GM23338 (cell line): ENCODE measurements around the gene NSMCE1. TPM values are rescaled to one million over a fixed set of nuclear protein-coding genes. Genes with fewer than 3 reads are reported as not detected.

Source experiments
- ATAC-seq: fragments of 200-7000 bp; cut with Tn5 transposase; 3 replicates; pipeline ENCODE4 v1.9.1; 2020
- DNase-seq: peaks from one replicate; pipeline ENCODE4 v3.0.0-alpha.2; 2015; ENCODE audit warnings: low spot score
- H2AFZ ChIP-seq: fragments of 200-600 bp; sonication (generic); 2 replicates; pipeline ENCODE4 v1.8.0; 2016; ENCODE audit warnings: antibody characterized with exemption, mild to moderate bottlenecking, moderate library complexity
- H3F3A ChIP-seq: fragments of 200-600 bp; sonication (generic); replicated peaks from 2 replicates; pipeline ENCODE4 v1.8.0; 2017; ENCODE audit warnings: antibody characterized with exemption, mixed run types, low read depth
- H3K27ac ChIP-seq: fragments of 200-600 bp; sonication (generic); 2 replicates; pipeline ENCODE4 v1.6.1; 2016; ENCODE audit warnings: low read depth
- H3K27me3 ChIP-seq: fragments of 200-600 bp; sonication (generic); 2 replicates; pipeline ENCODE4 v1.8.0; 2016; ENCODE audit warnings: mild to moderate bottlenecking, mixed run types, moderate library complexity; ENCODE audit not compliant: insufficient read depth
- H3K36me3 ChIP-seq: fragments of 200-600 bp; sonication (generic); 2 replicates; pipeline ENCODE4 v1.8.0; 2016; ENCODE audit warnings: mild to moderate bottlenecking; ENCODE audit not compliant: insufficient read depth
- H3K4me1 ChIP-seq: fragments of 200-600 bp; sonication (generic); 2 replicates; pipeline ENCODE4 v1.8.0; 2016; ENCODE audit warnings: mild to moderate bottlenecking, moderate library complexity; ENCODE audit not compliant: insufficient read depth
- H3K4me2 ChIP-seq: fragments of 200-600 bp; sonication (generic); 2 replicates; pipeline ENCODE4 v1.7.1; 2017; ENCODE audit warnings: mixed run types
- H3K4me3 ChIP-seq: fragments of 200-600 bp; sonication (generic); 2 replicates; pipeline ENCODE4 v1.6.1; 2016; ENCODE audit warnings: mixed run types
- H3K79me2 ChIP-seq: fragments of 200-600 bp; sonication (generic); replicated peaks from 2 replicates; pipeline ENCODE4 v1.8.0; 2017; ENCODE audit warnings: mild to moderate bottlenecking; ENCODE audit not compliant: insufficient read depth
- H3K9me2 ChIP-seq: fragments of 200-600 bp; sonication (generic); 2 replicates; pipeline ENCODE4 v1.8.0; 2017; ENCODE audit not compliant: insufficient read depth
- H4K20me1 ChIP-seq: fragments of 200-600 bp; sonication (generic); replicated peaks from 2 replicates; pipeline ENCODE4 v1.8.0; 2017; ENCODE audit warnings: mild to moderate bottlenecking; ENCODE audit not compliant: insufficient read depth
- H3K27ac Mint-ChIP-seq: 2 replicates; pipeline ENCODE4 v1.8.0; 2020; ENCODE audit warnings: inconsistent platforms, mild to moderate bottlenecking, moderate library complexity, mixed read lengths
- H3K27me3 Mint-ChIP-seq: 3 replicates; pipeline ENCODE4 v1.8.0; 2022; ENCODE audit warnings: low read depth, mild to moderate bottlenecking, moderate library complexity, mixed read lengths, inconsistent platforms; ENCODE audit not compliant: insufficient read depth, poor library complexity
- H3K36me3 Mint-ChIP-seq: 3 replicates; pipeline ENCODE4 v1.8.0; 2021; ENCODE audit warnings: low read depth, mild to moderate bottlenecking, inconsistent platforms, moderate library complexity, mixed read lengths
- H3K4me1 Mint-ChIP-seq: 3 replicates; pipeline ENCODE4 v1.8.0; 2020; ENCODE audit warnings: mild to moderate bottlenecking, inconsistent platforms, mixed read lengths
- H3K4me3 Mint-ChIP-seq: 3 replicates; pipeline ENCODE4 v1.8.0; 2021; ENCODE audit warnings: moderate library complexity, mild to moderate bottlenecking, inconsistent platforms, mixed read lengths
- H3K9me3 Mint-ChIP-seq: 3 replicates; pipeline ENCODE4 v1.8.0; 2020; ENCODE audit warnings: moderate library complexity, mild to moderate bottlenecking, inconsistent platforms, mixed read lengths
- ETS1 ChIP-seq: IDR thresholded peaks from 2 replicates; pipeline ENCODE4 v1.6.1; 2016; ENCODE audit warnings: antibody characterized with exemption
- EZH2 ChIP-seq: fragments of 200-600 bp; sonication (generic); IDR thresholded peaks from one replicate; pipeline ENCODE4 v1.8.0; 2017; ENCODE audit warnings: antibody characterized with exemption, mild to moderate bottlenecking, low read depth; ENCODE audit not compliant: unreplicated experiment
- EZH2phosphoT487 ChIP-seq: fragments of 200-600 bp; sonication (generic); IDR thresholded peaks from one replicate; pipeline ENCODE4 v1.8.1; 2018; ENCODE audit warnings: antibody characterized with exemption; ENCODE audit not compliant: unreplicated experiment
- JUNB ChIP-seq: IDR thresholded peaks from one replicate; pipeline ENCODE4 v1.6.1; 2016; ENCODE audit warnings: antibody characterized with exemption; ENCODE audit not compliant: unreplicated experiment
- NANOG ChIP-seq: IDR thresholded peaks from 2 replicates; pipeline ENCODE4 v1.6.1; 2016; ENCODE audit warnings: antibody characterized with exemption, borderline replicate concordance
- ZNF331 ChIP-seq: fragments of 250-450 bp; sonication (Bioruptor Pico); IDR thresholded peaks from 2 replicates; pipeline ENCODE4 v1.5.0; 2020; ENCODE audit warnings: low read depth, mild to moderate bottlenecking, moderate library complexity
- ZNF462 ChIP-seq: fragments of 250-450 bp; sonication (Bioruptor Pico); IDR thresholded peaks from 2 replicates; pipeline ENCODE4 v1.5.0; 2020; ENCODE audit warnings: mild to moderate bottlenecking, moderate library complexity
- polyA plus RNA-seq: library from polyadenylated mRNA; unstranded; fragments of >200 nt; fragmentation: Nextera tagmentation; extraction: Ambion mirVana; gene quantifications from 2 replicates; pipeline ENCODE4 v1.2.1, GENCODE V29; 2016
- total RNA-seq: library from RNA; depleted of rRNA; stranded (reverse); fragments of >200 nt; shearing (Covaris generic); gene quantifications from 2 replicates; pipeline ENCODE4 v1.2.3, GENCODE V29; 2014
- TF ChIP-seq, protein P1 (sequence below): IDR thresholded peaks from one replicate; pipeline ENCODE4 v1.6.1; 2018; ENCODE audit warnings: antibody characterized with exemption; ENCODE audit not compliant: unreplicated experiment
- TF ChIP-seq, protein P2 (sequence below), 2 experiments: fragments of 200-600 bp in 1 of 2; sonication (generic) in 1 of 2; conservative IDR thresholded peaks; 2 replicates each; pipeline versions ENCODE4 v1.5.1 to v1.6.1; 2016 to 2017; ENCODE audit warnings: antibody characterized with exemption in 2 of 2, low read depth in 2 of 2, mild to moderate bottlenecking in 2 of 2, moderate library complexity in 1 of 2

NSMCE1 gene
- total and polyA plus RNA-seq, 2 experiments from 2014 or later, result 30.6 to 50.8 TPM

- H3K36me3 ChIP-seq, result no peaks in the 10 kb centered on the region
- no peaks in the 10 kb centered on the region for H3K79me2 ChIP-seq
- ATAC-seq, result no peak
- no peak overlapping the region for H3K4me3 ChIP-seq
- H3K27ac Mint-ChIP-seq, result no peak overlapping the region
- H3K4me1 ChIP-seq, result peaks cover 12% of the 10 kb centered on the region
- H3K4me2 ChIP-seq, result no peak overlapping the region
- no peaks in the 10 kb centered on the region for H3K9me3 Mint-ChIP-seq
- no peaks in the 10 kb centered on the region for H3F3A ChIP-seq
- peaks cover 8% of the 10 kb centered on the region; the same call in 2 of the 3 replicates for H3K4me1 Mint-ChIP-seq
- H3K9me2 ChIP-seq, result peaks cover 8% of the 10 kb centered on the region; the same call in 1 of the 2 replicates
- no peak overlapping the region for H2AFZ ChIP-seq
- H3K36me3 Mint-ChIP-seq, result no peaks in the 10 kb centered on the region
- no peak for DNase-seq
- H3K27ac ChIP-seq, result no peak overlapping the region
- no peaks in the 10 kb centered on the region; the same call in 1 of the 2 replicates for H4K20me1 ChIP-seq
- no peaks in the 10 kb centered on the region for H3K27me3 Mint-ChIP-seq
- TF ChIP-seq, protein P1, sequence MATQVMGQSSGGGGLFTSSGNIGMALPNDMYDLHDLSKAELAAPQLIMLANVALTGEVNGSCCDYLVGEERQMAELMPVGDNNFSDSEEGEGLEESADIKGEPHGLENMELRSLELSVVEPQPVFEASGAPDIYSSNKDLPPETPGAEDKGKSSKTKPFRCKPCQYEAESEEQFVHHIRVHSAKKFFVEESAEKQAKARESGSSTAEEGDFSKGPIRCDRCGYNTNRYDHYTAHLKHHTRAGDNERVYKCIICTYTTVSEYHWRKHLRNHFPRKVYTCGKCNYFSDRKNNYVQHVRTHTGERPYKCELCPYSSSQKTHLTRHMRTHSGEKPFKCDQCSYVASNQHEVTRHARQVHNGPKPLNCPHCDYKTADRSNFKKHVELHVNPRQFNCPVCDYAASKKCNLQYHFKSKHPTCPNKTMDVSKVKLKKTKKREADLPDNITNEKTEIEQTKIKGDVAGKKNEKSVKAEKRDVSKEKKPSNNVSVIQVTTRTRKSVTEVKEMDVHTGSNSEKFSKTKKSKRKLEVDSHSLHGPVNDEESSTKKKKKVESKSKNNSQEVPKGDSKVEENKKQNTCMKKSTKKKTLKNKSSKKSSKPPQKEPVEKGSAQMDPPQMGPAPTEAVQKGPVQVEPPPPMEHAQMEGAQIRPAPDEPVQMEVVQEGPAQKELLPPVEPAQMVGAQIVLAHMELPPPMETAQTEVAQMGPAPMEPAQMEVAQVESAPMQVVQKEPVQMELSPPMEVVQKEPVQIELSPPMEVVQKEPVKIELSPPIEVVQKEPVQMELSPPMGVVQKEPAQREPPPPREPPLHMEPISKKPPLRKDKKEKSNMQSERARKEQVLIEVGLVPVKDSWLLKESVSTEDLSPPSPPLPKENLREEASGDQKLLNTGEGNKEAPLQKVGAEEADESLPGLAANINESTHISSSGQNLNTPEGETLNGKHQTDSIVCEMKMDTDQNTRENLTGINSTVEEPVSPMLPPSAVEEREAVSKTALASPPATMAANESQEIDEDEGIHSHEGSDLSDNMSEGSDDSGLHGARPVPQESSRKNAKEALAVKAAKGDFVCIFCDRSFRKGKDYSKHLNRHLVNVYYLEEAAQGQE, result no peak
- no peak for TF ChIP-seq ETS1
- TF ChIP-seq EZH2, result no peak
- TF ChIP-seq ZNF331, result no peak
- TF ChIP-seq JUNB, result no peak
- TF ChIP-seq ZNF462, result no peak
- no peak for TF ChIP-seq EZH2phosphoT487
- no peak for TF ChIP-seq NANOG
- TF ChIP-seq, protein P2, sequence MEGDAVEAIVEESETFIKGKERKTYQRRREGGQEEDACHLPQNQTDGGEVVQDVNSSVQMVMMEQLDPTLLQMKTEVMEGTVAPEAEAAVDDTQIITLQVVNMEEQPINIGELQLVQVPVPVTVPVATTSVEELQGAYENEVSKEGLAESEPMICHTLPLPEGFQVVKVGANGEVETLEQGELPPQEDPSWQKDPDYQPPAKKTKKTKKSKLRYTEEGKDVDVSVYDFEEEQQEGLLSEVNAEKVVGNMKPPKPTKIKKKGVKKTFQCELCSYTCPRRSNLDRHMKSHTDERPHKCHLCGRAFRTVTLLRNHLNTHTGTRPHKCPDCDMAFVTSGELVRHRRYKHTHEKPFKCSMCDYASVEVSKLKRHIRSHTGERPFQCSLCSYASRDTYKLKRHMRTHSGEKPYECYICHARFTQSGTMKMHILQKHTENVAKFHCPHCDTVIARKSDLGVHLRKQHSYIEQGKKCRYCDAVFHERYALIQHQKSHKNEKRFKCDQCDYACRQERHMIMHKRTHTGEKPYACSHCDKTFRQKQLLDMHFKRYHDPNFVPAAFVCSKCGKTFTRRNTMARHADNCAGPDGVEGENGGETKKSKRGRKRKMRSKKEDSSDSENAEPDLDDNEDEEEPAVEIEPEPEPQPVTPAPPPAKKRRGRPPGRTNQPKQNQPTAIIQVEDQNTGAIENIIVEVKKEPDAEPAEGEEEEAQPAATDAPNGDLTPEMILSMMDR (conservative IDR thresholded peaks at IDR 0.05; ENCODE audit: low read depth in 2 of 2), result no peak
- H3K4me3 Mint-ChIP-seq, result no peak overlapping the region
- no peaks in the 10 kb centered on the region for H3K27me3 ChIP-seq
These were observed 2.6 kb downstream of the NSMCE1 start for GRCh38 chr16:27265982-27266381.
